ENCODE measurements around the gene CNTN4.

DNA sequence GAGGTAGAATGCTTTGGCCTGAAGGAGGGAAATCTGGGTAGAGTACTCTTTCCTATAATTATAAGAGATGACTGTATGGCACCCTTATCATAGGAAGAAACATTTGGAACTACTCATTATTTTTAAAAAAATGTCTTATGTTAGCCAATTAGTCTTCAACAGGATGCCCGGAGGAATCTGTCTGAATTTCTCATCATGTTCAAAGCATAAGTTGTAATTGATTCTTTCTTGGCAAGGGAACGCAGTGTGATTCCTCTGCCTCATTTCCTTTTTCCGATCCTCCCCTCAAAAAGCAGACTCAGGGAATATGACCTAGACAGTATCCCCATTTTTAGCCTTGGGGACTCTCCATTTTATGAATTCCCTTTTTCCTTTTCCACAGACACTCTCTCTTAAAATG, 846.5 kb downstream of the CNTN4 start:
- TF ChIP-seq, protein P1, sequence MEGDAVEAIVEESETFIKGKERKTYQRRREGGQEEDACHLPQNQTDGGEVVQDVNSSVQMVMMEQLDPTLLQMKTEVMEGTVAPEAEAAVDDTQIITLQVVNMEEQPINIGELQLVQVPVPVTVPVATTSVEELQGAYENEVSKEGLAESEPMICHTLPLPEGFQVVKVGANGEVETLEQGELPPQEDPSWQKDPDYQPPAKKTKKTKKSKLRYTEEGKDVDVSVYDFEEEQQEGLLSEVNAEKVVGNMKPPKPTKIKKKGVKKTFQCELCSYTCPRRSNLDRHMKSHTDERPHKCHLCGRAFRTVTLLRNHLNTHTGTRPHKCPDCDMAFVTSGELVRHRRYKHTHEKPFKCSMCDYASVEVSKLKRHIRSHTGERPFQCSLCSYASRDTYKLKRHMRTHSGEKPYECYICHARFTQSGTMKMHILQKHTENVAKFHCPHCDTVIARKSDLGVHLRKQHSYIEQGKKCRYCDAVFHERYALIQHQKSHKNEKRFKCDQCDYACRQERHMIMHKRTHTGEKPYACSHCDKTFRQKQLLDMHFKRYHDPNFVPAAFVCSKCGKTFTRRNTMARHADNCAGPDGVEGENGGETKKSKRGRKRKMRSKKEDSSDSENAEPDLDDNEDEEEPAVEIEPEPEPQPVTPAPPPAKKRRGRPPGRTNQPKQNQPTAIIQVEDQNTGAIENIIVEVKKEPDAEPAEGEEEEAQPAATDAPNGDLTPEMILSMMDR (IDR thresholded peaks at IDR 0.05) = no peak
- TF ChIP-seq POLR2A (IDR thresholded peaks at IDR 0.05) = no peak
